IMR-90 (cell line): ENCODE measurements around the gene FUS. TPM values are rescaled to one million over a fixed set of nuclear protein-coding genes. Genes with fewer than 3 reads are reported as not detected.

Experiments
- ATAC-seq: fragments of 200-7000 bp; cut with Tn5 transposase; 2 replicates; pipeline ENCODE4 v1.9.1; 2020; ENCODE audit warnings: low read depth, mild to moderate bottlenecking, moderate library complexity
- BruUV-seq: library from RNA; stranded (reverse); fragments of 400-500 nt; replicated peaks from 2 replicates; lab custom pipeline; 2021; lab: Mats Ljungman, UMichigan
- CTCF ChIA-PET: fragments of 300-600 bp; formaldehyde crosslinking; extraction: SDS; loops from one replicate; lab custom pipeline; 2021; ENCODE audit warnings: antibody characterized with exemption; lab: Yijun Ruan, JAX
- POLR2A ChIA-PET: fragments of 300-600 bp; sonication (Branson Sonifier 250); formaldehyde crosslinking; loops from one replicate; lab custom pipeline; 2022; ENCODE audit warnings: antibody characterized with exemption; ENCODE audit not compliant: unreplicated experiment; lab: Charles Lee
- DNase-seq: peaks from one replicate; pipeline ENCODE4 v3.0.0; 2013
- H2AFZ ChIP-seq: replicated peaks from 2 replicates; pipeline ENCODE3; 2013; ENCODE audit warnings: low read length, mild to moderate bottlenecking; ENCODE audit not compliant: poor library complexity
- H2AK5ac ChIP-seq: 2 replicates; pipeline ENCODE4 v1.6.1; 2013; ENCODE audit warnings: low read depth, low read length, inconsistent platforms
- H2AK9ac ChIP-seq: replicated peaks from 2 replicates; pipeline ENCODE3; 2013; ENCODE audit warnings: mild to moderate bottlenecking, low read depth, low read length, moderate library complexity; ENCODE audit not compliant: poor library complexity
- H2BK120ac ChIP-seq: 2 replicates; pipeline ENCODE4 v1.6.1; 2013; ENCODE audit warnings: low read depth, low read length, inconsistent platforms
- H2BK15ac ChIP-seq: 3 replicates; pipeline ENCODE4 v1.6.1; 2013; ENCODE audit warnings: low read depth, low read length, inconsistent platforms
- H2BK20ac ChIP-seq: 2 replicates; pipeline ENCODE4 v1.6.1; 2013; ENCODE audit warnings: low read depth, mild to moderate bottlenecking, inconsistent platforms, low read length, moderate library complexity
- H2BK5ac ChIP-seq: 2 replicates; pipeline ENCODE4 v1.6.1; 2013; ENCODE audit warnings: mild to moderate bottlenecking, low read depth, low read length, inconsistent platforms; ENCODE audit not compliant: poor library complexity, severe bottlenecking
- H3K14ac ChIP-seq: replicated peaks from 2 replicates; pipeline ENCODE4 v1.6.1; 2013; ENCODE audit warnings: low read depth, low read length, inconsistent platforms
- H3K18ac ChIP-seq: 2 replicates; pipeline ENCODE4 v1.6.1; 2013; ENCODE audit warnings: low read depth, low read length, control low read depth
- H3K23ac ChIP-seq: 2 replicates; pipeline ENCODE4 v1.6.1; 2013; ENCODE audit warnings: low read depth, low read length, inconsistent platforms
- H3K27ac ChIP-seq: 2 replicates; pipeline ENCODE4 v1.5.1; 2013; ENCODE audit warnings: mild to moderate bottlenecking, control low read depth, low read length; ENCODE audit not compliant: insufficient read depth
- H3K27me3 ChIP-seq: 2 replicates; pipeline ENCODE4 v1.6.1; 2013; ENCODE audit warnings: low read length; ENCODE audit not compliant: control insufficient read depth, insufficient read depth
- H3K36me3 ChIP-seq: 2 replicates; pipeline ENCODE4 v1.6.1; 2013; ENCODE audit warnings: low read length, mixed read lengths; ENCODE audit not compliant: control insufficient read depth, insufficient read depth
- H3K4ac ChIP-seq: 2 replicates; pipeline ENCODE4 v1.6.1; 2013; ENCODE audit warnings: low read depth, low read length, inconsistent platforms
- H3K4me1 ChIP-seq: 2 replicates; pipeline ENCODE4 v1.6.1; 2013; ENCODE audit warnings: low read length, mixed read lengths; ENCODE audit not compliant: control insufficient read depth, insufficient read depth
- H3K4me2 ChIP-seq: 2 replicates; pipeline ENCODE4 v1.6.1; 2013; ENCODE audit warnings: low read depth, mild to moderate bottlenecking, control low read depth, low read length, moderate library complexity
- H3K4me3 ChIP-seq: 2 replicates; pipeline ENCODE4 v1.5.1; 2013; ENCODE audit warnings: low read depth, mild to moderate bottlenecking, control low read depth, low read length, moderate library complexity; ENCODE audit not compliant: insufficient read depth
- H3K56ac ChIP-seq: 2 replicates; pipeline ENCODE4 v1.6.1; 2013; ENCODE audit warnings: low read length, inconsistent platforms; ENCODE audit not compliant: insufficient read depth; ENCODE audit errors: extremely low read depth
- H3K79me1 ChIP-seq, 2 experiments: 2 replicates each; pipeline ENCODE4 v1.6.1; 2013; ENCODE audit warnings: low read length in 2 of 2, inconsistent platforms in 1 of 2, low read depth in 1 of 2
- H3K9ac ChIP-seq: 2 replicates; pipeline ENCODE4 v1.6.1; 2013; ENCODE audit warnings: low read depth, low read length, control low read depth
- H3K9me1 ChIP-seq: 2 replicates; pipeline ENCODE4 v1.6.1; 2013; ENCODE audit warnings: low read length, inconsistent platforms; ENCODE audit not compliant: insufficient read depth
- H3K9me3 ChIP-seq: 2 replicates; pipeline ENCODE4 v1.6.1; 2013; ENCODE audit warnings: low read length; ENCODE audit not compliant: control insufficient read depth, insufficient read depth
- H4K20me1 ChIP-seq: 2 replicates; pipeline ENCODE4 v1.6.1; 2013; ENCODE audit warnings: low read length, inconsistent platforms; ENCODE audit not compliant: insufficient read depth
- H4K5ac ChIP-seq: 2 replicates; pipeline ENCODE4 v1.6.1; 2013; ENCODE audit warnings: mild to moderate bottlenecking, low read depth, low read length, control low read depth
- H4K8ac ChIP-seq, 2 experiments: 2 replicates each; pipeline ENCODE4 v1.6.1; 2013; ENCODE audit warnings: low read depth in 2 of 2, low read length in 2 of 2, control low read depth in 1 of 2, inconsistent platforms in 1 of 2
- H4K91ac ChIP-seq: 2 replicates; pipeline ENCODE4 v1.6.1; 2013; ENCODE audit warnings: low read depth, low read length, inconsistent platforms; ENCODE audit not compliant: insufficient read depth
- BHLHE40 ChIP-seq: fragments of 150-350 bp; IDR thresholded peaks from 2 replicates; pipeline ENCODE4 v1.6.1; 2016; ENCODE audit warnings: mild to moderate bottlenecking, low read depth, low read length
- CEBPB ChIP-seq: IDR thresholded peaks from 2 replicates; pipeline ENCODE4 v1.6.1; 2012; ENCODE audit warnings: low read depth, low read length, improper control_type of control experiment
- CHD1 ChIP-seq: IDR thresholded peaks from 2 replicates; pipeline ENCODE4 v1.6.1; 2012; ENCODE audit warnings: low read depth, low read length, improper control_type of control experiment
- CTCF ChIP-seq: conservative IDR thresholded peaks from 2 replicates; pipeline ENCODE4 v1.5.1; 2012; ENCODE audit warnings: mild to moderate bottlenecking, low read depth, low read length, improper control_type of control experiment
- ELK1 ChIP-seq: fragments of 150-350 bp; IDR thresholded peaks from 2 replicates; pipeline ENCODE4 v1.6.1; 2016; ENCODE audit warnings: low read depth, mild to moderate bottlenecking, low read length, moderate library complexity, borderline replicate concordance
- FOS ChIP-seq: fragments of 150-350 bp; IDR thresholded peaks from 2 replicates; pipeline ENCODE4 v1.6.1; 2016; ENCODE audit warnings: low read depth, low read length
- MAFK ChIP-seq: IDR thresholded peaks from 2 replicates; pipeline ENCODE4 v1.6.1; 2012; ENCODE audit warnings: low read depth, low read length, improper control_type of control experiment
- MAZ ChIP-seq: IDR thresholded peaks from 2 replicates; pipeline ENCODE4 v1.6.1; 2012; ENCODE audit warnings: low read depth, mild to moderate bottlenecking, low read length, improper control_type of control experiment, moderate library complexity, borderline replicate concordance
- MXI1 ChIP-seq: IDR thresholded peaks from 2 replicates; pipeline ENCODE4 v1.6.1; 2012; ENCODE audit warnings: low read depth, mild to moderate bottlenecking, low read length, moderate library complexity, borderline replicate concordance
- NFE2L2 ChIP-seq: fragments of 150-350 bp; IDR thresholded peaks from 2 replicates; pipeline ENCODE4 v1.6.1; 2016; ENCODE audit warnings: low read depth, mild to moderate bottlenecking, low read length
- POLR2A ChIP-seq: IDR thresholded peaks from 2 replicates; pipeline ENCODE4 v1.6.1; 2012; ENCODE audit warnings: mild to moderate bottlenecking, low read depth, low read length
- RAD21 ChIP-seq: IDR thresholded peaks from 2 replicates; pipeline ENCODE4 v1.6.1; 2012; ENCODE audit warnings: low read length, improper control_type of control experiment
- RCOR1 ChIP-seq: IDR thresholded peaks from 2 replicates; pipeline ENCODE4 v1.6.1; 2012; ENCODE audit warnings: mild to moderate bottlenecking, low read length, improper control_type of control experiment; ENCODE audit not compliant: insufficient replicate concordance
- RFX5 ChIP-seq: IDR thresholded peaks from 2 replicates; pipeline ENCODE4 v1.8.0; 2012; ENCODE audit warnings: low read depth, mild to moderate bottlenecking, low read length, moderate library complexity
- SMC3 ChIP-seq: fragments of 150-350 bp; IDR thresholded peaks from 2 replicates; pipeline ENCODE4 v1.6.1; 2016; ENCODE audit warnings: low read depth, mild to moderate bottlenecking, antibody characterized with exemption, low read length, moderate library complexity
- USF2 ChIP-seq: fragments of 150-350 bp; IDR thresholded peaks from 2 replicates; pipeline ENCODE4 v1.6.1; 2017; ENCODE audit warnings: mild to moderate bottlenecking, antibody characterized with exemption, low read length, low read depth
- WGBS, 2 experiments: methylation state at CpG; one replicate each; pipeline versions ENCODE4 v1.1.5 to v1.1.7; 2013; ENCODE audit warnings: missing lambda C conversion rate in 2 of 2; ENCODE audit not compliant: insufficient read length in 1 of 2; ENCODE audit errors: extremely low coverage in 2 of 2; 5-methylcytosine and 5-hydroxymethylcytosine counted together
- dilution Hi-C: fragments of 300-500 bp; cut with HindIII; formaldehyde crosslinking; loops from one replicate; pipeline ENCODE4 v1.14.3; 2018; ENCODE audit warnings: low sequenced_read_pairs; ENCODE audit not compliant: unreplicated experiment
- in situ Hi-C: fragments of 300-500 bp; cut with MboI; formaldehyde crosslinking; loops from 3 replicates; pipeline ENCODE4 v1.14.3; 2019; ENCODE audit warnings: low sequenced_read_pairs, inconsistent platforms, mixed read lengths
- intact Hi-C: fragments of 100-400 bp; cut with micrococcal nuclease; formaldehyde crosslinking; loops from 2 replicates; pipeline ENCODE4 v1.10.0; 2022
- polyA plus RNA-seq, 3 experiments: library from polyadenylated mRNA; depleted of rRNA; stranded (reverse); fragments of >200 nt; gene quantifications; 2 replicates each; pipeline ENCODE4 v1.2.3, GENCODE V29; 2012; ENCODE audit warnings: low replicate concordance in 1 of 3
- total RNA-seq: library from RNA; depleted of rRNA; stranded (reverse); fragments of >200 nt; gene quantifications from 2 replicates; pipeline ENCODE4 v1.2.3, GENCODE V29; 2012

Gene FUS
- total and polyA plus RNA-seq, 2 of the 4 experiments (the other 2 are of a cell fraction), result 42.8 to 340 TPM

GRCh38 chr16:31131416-31131815 lies 48.5 kb upstream of the FUS start:
- no TSS peak for BruUV-seq
- no peak overlapping the region for H3K23ac ChIP-seq
- ATAC-seq (no peak), DNase-seq (no peak)
- no peak for TF ChIP-seq POLR2A
- no peak for TF ChIP-seq BHLHE40
- no peak for TF ChIP-seq CHD1
- TF ChIP-seq SMC3, result no peak
- no peak for TF ChIP-seq NFE2L2
- TF ChIP-seq RFX5, result no peak
- no peak for TF ChIP-seq RCOR1
- no peak for TF ChIP-seq CEBPB
- TF ChIP-seq FOS, result no peak
- TF ChIP-seq MAFK, result no peak
- no peak for TF ChIP-seq RAD21
- no peak for TF ChIP-seq CTCF
- TF ChIP-seq MAZ, result no peak
- no peak for TF ChIP-seq ELK1
- no peak for TF ChIP-seq MXI1
- TF ChIP-seq USF2, result no peak
- POLR2A ChIA-PET, result no interaction called here
- H3K4me2 ChIP-seq, result no peak overlapping the region
- in situ Hi-C loops (no loop called here), dilution Hi-C loops (no loop called here), intact Hi-C loops (no loop called here)
- H3K79me1 ChIP-seq, result no peaks in the 10 kb centered on the region
- no peak overlapping the region for H2BK20ac ChIP-seq
- H2AFZ ChIP-seq, result no peak overlapping the region
- H4K8ac ChIP-seq, result no peak overlapping the region
- no peak overlapping the region for H3K18ac ChIP-seq
- H3K36me3 ChIP-seq, result peaks cover 36% of the 10 kb centered on the region
- no peaks in the 10 kb centered on the region; the same call in 1 of the 2 replicates for H3K27me3 ChIP-seq
- H4K91ac ChIP-seq, result no peak overlapping the region
- H4K5ac ChIP-seq, result no peak overlapping the region
- no peak overlapping the region for H2AK9ac ChIP-seq
- H3K4me3 ChIP-seq, result no peak overlapping the region
- CTCF ChIA-PET, result interaction anchor here (0.6 kb wide), 1 partner anchor 11 kb away, joined by 3 read pairs; no protein-coding TSS in a partner anchor
- 0 out of 2 replicates have a peak, but pooled peaks cover 3% of the 10 kb centered on the region for H3K4me1 ChIP-seq
- peaks cover 3% of the 10 kb centered on the region for H3K9me1 ChIP-seq
- H2BK5ac ChIP-seq, result no peak overlapping the region
- no peak overlapping the region for H2BK15ac ChIP-seq
- no peak overlapping the region for H3K14ac ChIP-seq
- no peaks in the 10 kb centered on the region for H3K9me3 ChIP-seq
- WGBS, 2 experiments, result 91% methylated on average over 4 of the region's 11 CpGs; no CpG with 5 or more reads in 1 of the 2 experiments
- no peak overlapping the region for H3K56ac ChIP-seq
- no peak overlapping the region for H2AK5ac ChIP-seq
- no peak overlapping the region for H3K27ac ChIP-seq
- no peak overlapping the region for H2BK120ac ChIP-seq
- no peak overlapping the region for H3K4ac ChIP-seq
- no peaks in the 10 kb centered on the region for H4K20me1 ChIP-seq
- H3K9ac ChIP-seq, result no peak overlapping the region
